ENCODE data around the gene CNIH2.

CNIH2 gene

GRCh38 chr11:66278363-66279091, 552 bp downstream of the CNIH2 start:
- peak; percentile 15 for DNase-seq

- no peak for DNase-seq
Observed at GRCh38 chr11:66279092-66279734, 1.2 kb downstream of the CNIH2 start.

- no peak for DNase-seq
Observed at GRCh38 chr11:66280428-66280827, 2.5 kb downstream of the CNIH2 start.

GRCh38 chr11:66281001-66281400, 3.0 kb downstream of the CNIH2 start:
- DNase-seq, result no peak

GRCh38 chr11:66281776-66282467, 3.9 kb downstream of the CNIH2 start:
- DNase-seq, result no peak

- peak; percentile 98 for DNase-seq
Observed at GRCh38 chr11:66282468-66283455, 4.8 kb downstream of the CNIH2 start.

- DNase-seq, result no peak
Observed at GRCh38 chr11:66283461-66284105, 5.6 kb downstream of the CNIH2 start.

- no peak for DNase-seq
Observed at GRCh38 chr11:66284526-66285078, 6.6 kb downstream of the CNIH2 start.

GRCh38 chr11:66285250-66285947, 7.4 kb downstream of the CNIH2 start:
- no peak for DNase-seq

GRCh38 chr11:66286699-66287098, 8.7 kb downstream of the CNIH2 start:
- DNase-seq, result no peak

- no peak for DNase-seq
Observed at GRCh38 chr11:66287211-66287888, 9.4 kb downstream of the CNIH2 start.

GRCh38 chr11:66287889-66288670, 10.1 kb downstream of the CNIH2 start:
- no peak for DNase-seq

GRCh38 chr11:66288671-66289547, 10.9 kb downstream of the CNIH2 start, which contains the start of gene YIF1A:
TSS of gene YIF1A (minus strand) at chr11:66289143. CDS start at chr11:66288985, 158 bp downstream.
- DNase-seq, result peak; percentile 99

- peak; percentile 88 for DNase-seq
Observed at GRCh38 chr11:66289548-66290329, 11.8 kb downstream of the CNIH2 start.

GRCh38 chr11:66290330-66290621, 12.3 kb downstream of the CNIH2 start:
- DNase-seq, result no peak

GRCh38 chr11:66291303-66291705, 13.3 kb downstream of the CNIH2 start:
- DNase-seq, result no peak

- peak; percentile 34 for DNase-seq
Observed at GRCh38 chr11:66291706-66292542, 13.9 kb downstream of the CNIH2 start, which contains the start of gene TMEM151A. TSS of gene TMEM151A (plus strand) at chr11:66291894. CDS start at chr11:66292014, 120 bp downstream.

All from activated naive CD4-positive, alpha-beta T cell treated with Interleukin-2 at 50 U/mL for 16 hours (primary cell).